Gastrocnemius medialis (tissue), 4 donors: ENCODE measurements around the gene IGFBP2. TPM values are rescaled to one million over a fixed set of nuclear protein-coding genes. Genes with fewer than 3 reads are reported as not detected.

ENCODE experiments used
- ATAC-seq, 2 donors: fragments of 150-250 bp; one replicate each; pipeline ENCODE4 v1.9.1; 2016
- DNase-seq, 2 donors: peaks; one replicate each; pipeline ENCODE4 v3.0.0-alpha.2; 2019
- H3K27ac ChIP-seq, 4 donors: fragments of 200-600 bp; sonication (generic); 1 replicate in 1 of 4; 2 replicates in 3 of 4; pipeline ENCODE4 v1.5.1; 2016 to 2018; ENCODE audit warnings: mild to moderate bottlenecking in 2 of 4, moderate library complexity in 1 of 4
- H3K27me3 ChIP-seq, 3 donors: fragments of 200-600 bp; sonication (generic) in 2 of 3; 1 replicate in 1 of 3; 2 replicates in 2 of 3; pipeline versions ENCODE4 v1.5.1 to v1.6.0; 2016 to 2019; ENCODE audit warnings: mild to moderate bottlenecking in 1 of 3, moderate library complexity in 1 of 3
- H3K36me3 ChIP-seq, 2 donors: fragments of 200-600 bp; sonication (generic) in 1 of 2; one replicate each; pipeline ENCODE4 v1.5.1; 2017 to 2018
- H3K4me1 ChIP-seq, 2 donors: fragments of 200-600 bp; sonication (generic) in 1 of 2; one replicate each; pipeline ENCODE4 v1.5.1; 2016 to 2017; ENCODE audit warnings: mild to moderate bottlenecking in 2 of 2
- H3K4me3 ChIP-seq, 4 donors: fragments of 200-600 bp; sonication (generic) in 3 of 4; 1 replicate in 1 of 4; 2 replicates in 3 of 4; pipeline ENCODE4 v1.5.1; 2016 to 2019; ENCODE audit warnings: mild to moderate bottlenecking in 2 of 4
- H3K9me3 ChIP-seq, 3 donors: fragments of 200-600 bp; sonication (generic) in 2 of 3; 1 replicate in 1 of 3; 2 replicates in 2 of 3; pipeline ENCODE4 v1.5.1; 2016 to 2019
- CTCF ChIP-seq, 5 experiments: fragments of 450-650 bp in 3 of 5; fragments of 200-600 bp in 2 of 5; sonication (generic) in 2 of 5; IDR thresholded peaks in 4 of 5; conservative IDR thresholded peaks in 1 of 5; 1 replicate in 4 of 5; 2 replicates in 1 of 5; pipeline ENCODE4 v1.5.1; 2016 to 2019; ENCODE audit warnings: antibody characterized with exemption in 5 of 5, mild to moderate bottlenecking in 3 of 5, moderate library complexity in 3 of 5
- POLR2A ChIP-seq, 2 donors: fragments of 450-650 bp; IDR thresholded peaks; one replicate each; pipeline ENCODE4 v1.6.1; 2017; ENCODE audit warnings: antibody characterized with exemption in 2 of 2, mild to moderate bottlenecking in 2 of 2, moderate library complexity in 2 of 2
- in situ Hi-C, 4 donors: fragments of 200-750 bp; cut with MboI; loops; one replicate each; pipeline versions ENCODE4 v1.15.0 to v1.8.0; 2017; ENCODE audit warnings: low sequenced_read_pairs in 4 of 4
- intact Hi-C: fragments of 100-400 bp; cut with DNase I; formaldehyde crosslinking; loops from one replicate; pipeline ENCODE4 v1.15.1; 2023; ENCODE audit warnings: low total_unique reads
- total RNA-seq, 4 donors: library from RNA; depleted of rRNA; stranded (reverse); fragments of >200 nt; gene quantifications; one replicate each; pipeline versions ENCODE4 v1.1.0 to v1.2.3, GENCODE V29; 2016

IGFBP2 gene
- total RNA-seq, 4 donors from 2014 or later: 14.3 to 44.4 (median 23.6) TPM

GRCh38 chr2:216666461-216667233 is 33.4 kb downstream of the IGFBP2 start:
- no peaks in the 10 kb centered on the region for H3K9me3 ChIP-seq
- no peaks in the 10 kb centered on the region for H3K27me3 ChIP-seq
- H3K36me3 ChIP-seq: no peaks in the 10 kb centered on the region
- TF ChIP-seq POLR2A (IDR thresholded peaks at IDR 0.05) (no peak), CTCF (IDR thresholded peaks at IDR 0.05 in 4 of 5, conservative IDR thresholded peaks at IDR 0.05 in 1 of 5) (peak; percentile 94 to 98 (median 97))
- H3K27ac ChIP-seq: no peak overlapping the region
- DNase-seq (peak in 1 of 2 donors; percentile 58), ATAC-seq (peak; percentile 81 to 87)
- peaks cover 0 to 4% of the 10 kb centered on the region in 2 donors for H3K4me1 ChIP-seq
- in situ Hi-C loops: loop anchor here (5.0 to 25.0 kb wide), 2 partner anchors 149 to 629 kb away; no protein-coding TSS in a partner anchor
- H3K4me3 ChIP-seq: no peak overlapping the region
- intact Hi-C loops: loop anchor here (1.0 kb wide), 2 partner anchors 147 to 632 kb away; no protein-coding TSS in a partner anchor

GRCh38 chr2:216670266-216671080 is 37.3 kb downstream of the IGFBP2 start:
- H3K4me3 ChIP-seq: no peak overlapping the region
- H3K27ac ChIP-seq: peak overlapping the region in 2 of 4 donors; percentile 25 to 56
- DNase-seq (no peak), ATAC-seq (peak; percentile 18 to 20)
- intact Hi-C loops: no loop called here
- in situ Hi-C loops: loop anchor here (25.0 kb wide), 1 partner anchor 633 kb away; no protein-coding TSS in a partner anchor
- peaks cover 0 to 3% of the 10 kb centered on the region in 2 donors for H3K4me1 ChIP-seq
- H3K36me3 ChIP-seq: peaks cover 0 to 7% of the 10 kb centered on the region in 2 donors
- TF ChIP-seq CTCF (IDR thresholded peaks at IDR 0.05 in 4 of 5, conservative IDR thresholded peaks at IDR 0.05 in 1 of 5) (no peak), POLR2A (IDR thresholded peaks at IDR 0.05) (no peak)
- H3K27me3 ChIP-seq: no peaks in the 10 kb centered on the region
- no peaks in the 10 kb centered on the region for H3K9me3 ChIP-seq

- no peak for ATAC-seq
- in situ Hi-C loops: loop anchor here (25.0 kb wide), 1 partner anchor 634 kb away; no protein-coding TSS in a partner anchor
- H3K27ac ChIP-seq: peak overlapping the region; percentile 25 to 57 (median 53)
- intact Hi-C loops: no loop called here
- peaks cover 0 to 11% of the 10 kb centered on the region in 2 donors for H3K36me3 ChIP-seq
- no peaks in the 10 kb centered on the region for H3K4me1 ChIP-seq
- no peaks in the 10 kb centered on the region for H3K27me3 ChIP-seq
- no peaks in the 10 kb centered on the region for H3K9me3 ChIP-seq
- no peak for TF ChIP-seq CTCF (IDR thresholded peaks at IDR 0.05 in 4 of 5, conservative IDR thresholded peaks at IDR 0.05 in 1 of 5)
- H3K4me3 ChIP-seq: no peak overlapping the region
- DNase-seq: no peak
Observed at GRCh38 chr2:216671081-216671411, 37.8 kb downstream of the IGFBP2 start.

GRCh38 chr2:216671791-216672343 is 38.6 kb downstream of the IGFBP2 start:
- Histone ChIP-seq H3K27me3 (no peaks in the 10 kb centered on the region), H3K27ac (peak overlapping the region in 3 of 4 donors; percentile 50 to 57 (median 56)), H3K9me3 (no peaks in the 10 kb centered on the region), H3K4me3 (no peak overlapping the region), H3K36me3 (peaks cover 0 to 20% of the 10 kb centered on the region in 2 donors), H3K4me1 (no peaks in the 10 kb centered on the region)
- DNase-seq (no peak), ATAC-seq (no peak)
- in situ Hi-C loops (loop anchor here (25.0 kb wide), 1 partner anchor 635 kb away; no protein-coding TSS in a partner anchor), intact Hi-C loops (no loop called here)
- TF ChIP-seq CTCF (IDR thresholded peaks at IDR 0.05 in 4 of 5, conservative IDR thresholded peaks at IDR 0.05 in 1 of 5) (no peak), POLR2A (IDR thresholded peaks at IDR 0.05) (no peak)
